NT2/D1 (cell line): ENCODE measurements around the gene TCF4.

ENCODE experiments used
- DNase-seq: peaks from one replicate; pipeline ENCODE4 v3.0.0-alpha.2; 2011; ENCODE audit warnings: low read depth, low spot score
- H3K27me3 ChIP-seq: 2 replicates; pipeline ENCODE4 v1.6.0; 2011; ENCODE audit warnings: mild to moderate bottlenecking; ENCODE audit not compliant: insufficient read length, insufficient read depth
- H3K36me3 ChIP-seq: 2 replicates; pipeline ENCODE4 v1.6.1; 2011; ENCODE audit warnings: mild to moderate bottlenecking, low read length, mixed read lengths; ENCODE audit not compliant: insufficient read depth, insufficient read length
- H3K4me1 ChIP-seq: 2 replicates; pipeline ENCODE4 v1.5.1; 2011; ENCODE audit not compliant: insufficient read depth, insufficient read length
- H3K4me3 ChIP-seq: 2 replicates; pipeline ENCODE4 v1.5.1; 2011; ENCODE audit warnings: low read depth; ENCODE audit not compliant: insufficient read length
- H3K9ac ChIP-seq: 2 replicates; pipeline ENCODE4 v1.6.0; 2011; ENCODE audit warnings: low read depth; ENCODE audit not compliant: insufficient read length
- H3K9me3 ChIP-seq: 2 replicates; pipeline ENCODE4 v1.5.1; 2011; ENCODE audit warnings: mild to moderate bottlenecking, low read length; ENCODE audit not compliant: insufficient read depth
- SUZ12 ChIP-seq: IDR thresholded peaks from 2 replicates; pipeline ENCODE4 v1.6.1; 2011; ENCODE audit not compliant: insufficient read length, insufficient read depth; ENCODE audit errors: extremely low read depth
- YY1 ChIP-seq: IDR thresholded peaks from 2 replicates; pipeline ENCODE4 v1.6.1; 2011; ENCODE audit not compliant: insufficient read length, insufficient read depth
- ZNF274 ChIP-seq: IDR thresholded peaks from 2 replicates; pipeline ENCODE4 v1.6.1; 2011; ENCODE audit warnings: mild to moderate bottlenecking, low read depth, low read length

Gene TCF4

GRCh38 chr18:55317864-55318263, 270.1 kb downstream of the TCF4 start:
- Histone ChIP-seq H3K9ac (no peak overlapping the region), H3K36me3 (no peaks in the 10 kb centered on the region), H3K27me3 (peaks cover 5% of the 10 kb centered on the region), H3K4me3 (no peak overlapping the region), H3K9me3 (no peaks in the 10 kb centered on the region), H3K4me1 (no peaks in the 10 kb centered on the region)
- DNase-seq, result no peak
- TF ChIP-seq YY1 (no peak), SUZ12 (no peak), ZNF274 (no peak)

- DNase-seq, result no peak
- no peak overlapping the region for H3K4me3 ChIP-seq
- H3K36me3 ChIP-seq, result no peaks in the 10 kb centered on the region
- peaks cover 5% of the 10 kb centered on the region for H3K27me3 ChIP-seq
- no peak overlapping the region for H3K9ac ChIP-seq
- H3K4me1 ChIP-seq, result no peaks in the 10 kb centered on the region
- no peaks in the 10 kb centered on the region for H3K9me3 ChIP-seq
- no peak for TF ChIP-seq ZNF274
- TF ChIP-seq YY1, result no peak
- TF ChIP-seq SUZ12, result no peak
These were observed 270.7 kb downstream of the TCF4 start for GRCh38 chr18:55317324-55317723.

GRCh38 chr18:55316486-55317184, 271.4 kb downstream of the TCF4 start:
- Histone ChIP-seq H3K9ac (no peak overlapping the region), H3K4me1 (no peaks in the 10 kb centered on the region), H3K4me3 (no peak overlapping the region), H3K9me3 (no peaks in the 10 kb centered on the region), H3K36me3 (no peaks in the 10 kb centered on the region), H3K27me3 (peaks cover 5% of the 10 kb centered on the region)
- TF ChIP-seq SUZ12 (no peak), YY1 (no peak), ZNF274 (no peak)
- no peak for DNase-seq

GRCh38 chr18:55314615-55315237, 273.3 kb downstream of the TCF4 start:
- no peak for DNase-seq
- TF ChIP-seq ZNF274 (no peak), SUZ12 (no peak), YY1 (no peak)
- no peak overlapping the region for H3K4me3 ChIP-seq

GRCh38 chr18:55314031-55314430, 274.0 kb downstream of the TCF4 start:
- H3K4me3 ChIP-seq, result no peak overlapping the region
- no peaks in the 10 kb centered on the region for H3K36me3 ChIP-seq
- no peak overlapping the region for H3K9ac ChIP-seq
- H3K27me3 ChIP-seq, result no peaks in the 10 kb centered on the region
- no peaks in the 10 kb centered on the region for H3K9me3 ChIP-seq
- DNase-seq, result no peak
- TF ChIP-seq SUZ12 (no peak), ZNF274 (no peak), YY1 (no peak)
- H3K4me1 ChIP-seq, result no peaks in the 10 kb centered on the region

More at GRCh38 chr18:55314615-55315237, 273.3 kb downstream of the TCF4 start:
- H3K9me3 ChIP-seq, result no peaks in the 10 kb centered on the region
- H3K4me1 ChIP-seq, result no peaks in the 10 kb centered on the region
- no peaks in the 10 kb centered on the region for H3K36me3 ChIP-seq
- no peaks in the 10 kb centered on the region for H3K27me3 ChIP-seq
- no peak overlapping the region for H3K9ac ChIP-seq

- DNase-seq, result no peak
- H3K36me3 ChIP-seq, result no peaks in the 10 kb centered on the region
- H3K9ac ChIP-seq, result no peak overlapping the region
- TF ChIP-seq SUZ12, result no peak
- no peak for TF ChIP-seq ZNF274
- no peak for TF ChIP-seq YY1
- no peak overlapping the region for H3K4me3 ChIP-seq
- H3K9me3 ChIP-seq, result no peaks in the 10 kb centered on the region
- H3K27me3 ChIP-seq, result no peaks in the 10 kb centered on the region
- H3K4me1 ChIP-seq, result no peaks in the 10 kb centered on the region
These were observed 277.1 kb downstream of the TCF4 start for GRCh38 chr18:55310863-55311262.

- no peaks in the 10 kb centered on the region for H3K9me3 ChIP-seq
- TF ChIP-seq YY1 (no peak), SUZ12 (no peak), ZNF274 (no peak)
- no peak overlapping the region for H3K4me3 ChIP-seq
- no peak overlapping the region for H3K9ac ChIP-seq
- H3K4me1 ChIP-seq, result no peaks in the 10 kb centered on the region
- no peaks in the 10 kb centered on the region for H3K27me3 ChIP-seq
- DNase-seq, result no peak
- no peaks in the 10 kb centered on the region for H3K36me3 ChIP-seq
These were observed 277.8 kb downstream of the TCF4 start for GRCh38 chr18:55310044-55310676.
